Common myeloid progenitor, CD34-positive (primary cell): ENCODE results near the gene TECTA.

Source experiments
- CTCF ChIA-PET: fragments of 350-600 bp; sonication (Branson Sonifier 250); formaldehyde crosslinking; loops from one replicate; lab custom pipeline; 2021; ENCODE audit warnings: antibody characterized with exemption; lab: Charles Lee
- POLR2A ChIA-PET: fragments of 350-600 bp; sonication (Branson Sonifier 250); formaldehyde crosslinking; loops from one replicate; lab custom pipeline; 2021; ENCODE audit warnings: antibody characterized with exemption; lab: Charles Lee
- DNase-seq, 3 donors: peaks; one replicate each; pipeline versions ENCODE4 v3.0.0 to v3.0.0-alpha.2; 2013
- H3K27ac ChIP-seq, 2 experiments: 1 replicate in 1 of 2; 2 replicates in 1 of 2; pipeline ENCODE4 v1.7.0; 2013; ENCODE audit warnings: inconsistent platforms in 2 of 2, low read length in 2 of 2, mild to moderate bottlenecking in 2 of 2, low read depth in 1 of 2, moderate library complexity in 1 of 2; ENCODE audit not compliant: severe bottlenecking in 2 of 2, insufficient read depth in 1 of 2, poor library complexity in 1 of 2
- H3K27me3 ChIP-seq, 5 experiments: replicated peaks in 2 of 5; 1 replicate in 3 of 5; 2 replicates in 2 of 5; pipeline versions ENCODE4 v1.6.1 to v1.7.0; 2013; ENCODE audit warnings: low read length in 4 of 5, mild to moderate bottlenecking in 2 of 5, moderate library complexity in 2 of 5, inconsistent platforms in 1 of 5; ENCODE audit not compliant: insufficient read depth in 5 of 5, control insufficient read depth in 4 of 5
- H3K36me3 ChIP-seq, 4 experiments: 1 replicate in 2 of 4; 2 replicates in 2 of 4; pipeline versions ENCODE4 v1.6.1 to v1.7.0; 2013; ENCODE audit warnings: low read length in 3 of 4, control low read depth in 1 of 4, mild to moderate bottlenecking in 1 of 4; ENCODE audit not compliant: control insufficient read depth in 4 of 4, insufficient read depth in 4 of 4
- H3K4me1 ChIP-seq, 4 experiments: 1 replicate in 3 of 4; 2 replicates in 1 of 4; pipeline versions ENCODE4 v1.6.1 to v1.7.1; 2013; ENCODE audit warnings: low read length in 3 of 4, mild to moderate bottlenecking in 3 of 4, control low read depth in 1 of 4, inconsistent platforms in 1 of 4, moderate library complexity in 1 of 4; ENCODE audit not compliant: control insufficient read depth in 4 of 4, insufficient read depth in 4 of 4; ENCODE audit errors: control extremely low read depth in 1 of 4
- H3K4me3 ChIP-seq, 7 experiments: 1 replicate in 4 of 7; 2 replicates in 3 of 7; pipeline versions ENCODE4 v1.5.1 to v1.7.0; 2013; ENCODE audit warnings: mild to moderate bottlenecking in 7 of 7, low read length in 6 of 7, moderate library complexity in 6 of 7, inconsistent platforms in 2 of 7, low read depth in 2 of 7, control low read depth in 1 of 7; ENCODE audit not compliant: insufficient read depth in 4 of 7, control insufficient read depth in 1 of 7; ENCODE audit errors: extremely low read depth in 1 of 7
- H3K9me3 ChIP-seq, 5 experiments: 1 replicate in 4 of 5; 2 replicates in 1 of 5; pipeline versions ENCODE4 v1.6.1 to v1.7.1; 2013; ENCODE audit warnings: low read length in 4 of 5, mild to moderate bottlenecking in 2 of 5, inconsistent platforms in 1 of 5, low read depth in 1 of 5, moderate library complexity in 1 of 5; ENCODE audit not compliant: control insufficient read depth in 4 of 5, insufficient read depth in 2 of 5; ENCODE audit errors: control extremely low read depth in 1 of 5
- WGBS: methylation state at CpG from one replicate; pipeline ENCODE4 v1.1.5; 2013; ENCODE audit not compliant: insufficient coverage; 5-methylcytosine and 5-hydroxymethylcytosine counted together

Gene TECTA

DNA sequence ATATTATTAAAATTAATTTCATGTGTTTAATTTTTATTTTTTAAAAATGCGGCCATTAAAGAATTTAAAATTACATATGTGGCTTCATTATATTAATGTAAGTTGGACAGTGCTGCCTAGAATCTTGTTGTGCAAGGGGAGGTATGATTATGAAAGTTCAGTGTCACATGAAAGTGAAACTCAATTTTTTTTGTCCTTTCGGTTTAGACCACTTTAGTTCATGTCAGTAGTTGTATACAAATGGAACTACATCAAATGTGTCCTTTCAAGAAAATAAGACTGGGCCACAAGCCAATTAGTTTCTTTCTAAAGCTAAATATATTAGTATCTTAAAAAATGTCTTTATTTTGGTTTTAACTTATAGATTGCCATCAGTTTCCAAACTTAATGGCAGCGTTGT lies 41.4 kb upstream of the TECTA start:
- CTCF ChIA-PET: no interaction called here
- peaks cover 0 to 5% (median 0%) of the 10 kb centered on the region in 5 experiments for H3K9me3 ChIP-seq
- POLR2A ChIA-PET: no interaction called here

DNA sequence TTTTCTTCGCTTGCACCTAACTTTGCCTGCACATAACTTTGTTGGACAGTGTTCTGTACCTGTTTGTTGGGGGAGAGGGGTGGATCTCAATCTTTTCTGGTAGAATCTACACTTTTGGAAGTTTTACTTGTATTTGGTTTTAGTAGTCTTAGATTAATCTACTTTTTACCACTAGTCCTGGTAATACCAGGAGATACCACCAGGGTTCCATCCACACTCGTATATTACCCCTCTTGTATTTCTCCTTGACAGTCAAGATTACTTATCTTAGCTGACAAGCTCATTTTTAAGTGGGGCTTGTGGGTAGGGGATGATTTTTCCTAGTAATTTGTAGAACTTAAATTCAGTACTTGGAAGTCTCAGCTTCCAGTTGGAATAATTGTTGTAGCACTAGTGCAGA lies 37.3 kb upstream of the TECTA start:
- DNase-seq: peak in 2 of 3 donors; percentile 5 to 13
- Histone ChIP-seq H3K4me1 (no peaks in the 10 kb centered on the region), H3K9me3 (peaks cover 0 to 8% (median 0%) of the 10 kb centered on the region in 5 experiments), H3K4me3 (no peak overlapping the region), H3K27me3 (no peaks in the 10 kb centered on the region), H3K27ac (no peak overlapping the region), H3K36me3 (peaks cover 14 to 66% (median 19%) of the 10 kb centered on the region in 4 experiments)
- CTCF ChIA-PET: interaction anchor here (0.8 to 1.5 kb wide), 3 partner anchors 9 to 129 kb away, joined by 3 read pairs; no protein-coding TSS in a partner anchor
- POLR2A ChIA-PET: no interaction called here
- WGBS: no CpG with 5 or more reads among the region's 2 CpGs

More for the DNA sequence above, 41.4 kb upstream of the TECTA start:
- WGBS: 100% methylated on average over 1 of the region's 3 CpGs
- Histone ChIP-seq H3K4me1 (no peaks in the 10 kb centered on the region), H3K27me3 (no peaks in the 10 kb centered on the region), H3K36me3 (peaks cover 24 to 74% (median 29%) of the 10 kb centered on the region in 4 experiments), H3K27ac (no peak overlapping the region), H3K4me3 (no peak overlapping the region)
- no peak for DNase-seq

DNA sequence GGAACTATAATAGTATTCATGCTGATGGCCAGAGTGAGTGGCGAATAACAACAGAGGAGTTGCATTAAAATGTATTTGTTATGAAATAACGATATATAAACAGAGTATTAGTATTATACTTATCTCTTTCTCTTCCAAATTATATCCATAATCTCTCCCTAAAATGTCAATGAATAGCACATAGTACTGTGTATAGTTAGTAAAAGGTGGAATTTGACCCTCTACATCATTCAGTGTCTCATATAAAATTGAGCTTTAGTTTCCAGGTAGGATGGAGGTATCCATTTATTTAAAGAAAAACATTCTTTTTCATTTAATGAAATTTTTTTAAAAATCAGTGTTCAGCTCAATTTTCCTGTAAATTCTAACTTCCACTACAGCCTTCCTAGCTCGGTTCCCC lies 34.4 kb upstream of the TECTA start:
- no CpG with 5 or more reads among the region's 3 CpGs for WGBS
- ChIA-PET POLR2A (interaction anchor here (0.7 kb wide), 1 partner anchor 15 kb away, joined by 3 read pairs; no protein-coding TSS in a partner anchor), CTCF (interaction anchor here (0.6 to 1.0 kb wide), 2 partner anchors 8 to 1458 kb away, joined by 3 read pairs; no protein-coding TSS in a partner anchor)
- no peak for DNase-seq
- Histone ChIP-seq H3K9me3 (peaks cover 0 to 10% (median 0%) of the 10 kb centered on the region in 5 experiments), H3K27me3 (no peaks in the 10 kb centered on the region), H3K36me3 (peaks cover 15 to 61% (median 18%) of the 10 kb centered on the region in 4 experiments), H3K27ac (no peak overlapping the region), H3K4me1 (peaks cover 0 to 3% (median under 1%) of the 10 kb centered on the region in 4 experiments), H3K4me3 (no peak overlapping the region)

DNA sequence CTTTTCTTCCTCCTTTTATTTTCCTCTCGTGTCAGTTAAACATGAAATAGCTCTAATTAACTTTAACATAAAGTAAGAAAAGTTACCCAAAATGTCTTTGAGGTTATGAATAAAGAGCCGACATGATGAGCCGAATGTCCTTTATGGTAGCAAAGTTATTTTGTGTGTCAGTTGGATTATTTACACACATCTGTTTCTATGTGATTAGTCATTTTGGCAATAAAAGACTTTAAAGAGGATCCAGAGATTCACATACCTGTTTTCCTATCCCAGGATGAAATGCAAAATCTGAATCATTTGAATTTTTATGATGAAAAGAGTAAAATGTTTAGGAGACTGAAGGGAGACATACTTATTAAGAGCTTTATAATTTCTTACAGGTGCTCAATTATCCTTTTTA lies 34.0 kb upstream of the TECTA start:
- CTCF ChIA-PET: interaction anchor here (0.6 to 1.0 kb wide), 2 partner anchors 9 to 1458 kb away, joined by 3 read pairs; no protein-coding TSS in a partner anchor
- no CpG with 5 or more reads among the region's 3 CpGs for WGBS
- no peaks in the 10 kb centered on the region for H3K27me3 ChIP-seq
- peaks cover 0 to 6% (median 2%) of the 10 kb centered on the region in 4 experiments for H3K4me1 ChIP-seq
- peaks cover 15 to 60% (median 18%) of the 10 kb centered on the region in 4 experiments for H3K36me3 ChIP-seq
- H3K27ac ChIP-seq: no peak overlapping the region
- peaks cover 0 to 10% (median 0%) of the 10 kb centered on the region in 5 experiments for H3K9me3 ChIP-seq
- no peak for DNase-seq
- H3K4me3 ChIP-seq: no peak overlapping the region
- POLR2A ChIA-PET: interaction anchor here (0.7 kb wide), 1 partner anchor 14 kb away, joined by 3 read pairs; no protein-coding TSS in a partner anchor

DNA sequence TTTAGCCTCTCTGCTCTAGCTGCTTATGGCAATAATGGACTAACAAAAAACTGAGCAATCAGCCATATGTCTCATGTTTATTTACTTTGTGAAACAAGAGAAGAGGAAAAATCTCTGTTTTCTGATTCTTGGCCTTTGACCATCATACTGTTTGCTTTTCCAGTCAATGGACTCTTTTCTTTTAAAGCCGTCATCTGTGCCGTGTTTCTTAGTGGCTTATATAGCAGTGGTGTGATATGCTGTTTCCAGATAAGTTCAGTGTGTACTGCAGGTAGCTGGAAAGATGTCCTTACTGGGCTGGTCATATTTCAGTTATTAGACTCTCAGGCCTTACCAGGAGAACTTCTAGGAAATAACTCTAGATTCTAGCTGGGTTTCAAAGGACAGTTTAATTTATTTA lies 33.6 kb upstream of the TECTA start:
- H3K27me3 ChIP-seq: no peaks in the 10 kb centered on the region
- ChIA-PET CTCF (interaction anchor here (0.6 to 1.0 kb wide), 2 partner anchors 9 to 1459 kb away, joined by 3 read pairs; no protein-coding TSS in a partner anchor), POLR2A (interaction anchor here (0.7 kb wide), 1 partner anchor 14 kb away, joined by 3 read pairs; no protein-coding TSS in a partner anchor)
- H3K4me3 ChIP-seq: no peak overlapping the region
- H3K9me3 ChIP-seq: peaks cover 0 to 10% (median 0%) of the 10 kb centered on the region in 5 experiments
- peaks cover 0 to 6% (median 2%) of the 10 kb centered on the region in 4 experiments for H3K4me1 ChIP-seq
- DNase-seq: no peak
- H3K36me3 ChIP-seq: peaks cover 13 to 55% (median 16%) of the 10 kb centered on the region in 4 experiments
- H3K27ac ChIP-seq: no peak overlapping the region
- WGBS: no CpG with 5 or more reads among the region's 2 CpGs

DNA sequence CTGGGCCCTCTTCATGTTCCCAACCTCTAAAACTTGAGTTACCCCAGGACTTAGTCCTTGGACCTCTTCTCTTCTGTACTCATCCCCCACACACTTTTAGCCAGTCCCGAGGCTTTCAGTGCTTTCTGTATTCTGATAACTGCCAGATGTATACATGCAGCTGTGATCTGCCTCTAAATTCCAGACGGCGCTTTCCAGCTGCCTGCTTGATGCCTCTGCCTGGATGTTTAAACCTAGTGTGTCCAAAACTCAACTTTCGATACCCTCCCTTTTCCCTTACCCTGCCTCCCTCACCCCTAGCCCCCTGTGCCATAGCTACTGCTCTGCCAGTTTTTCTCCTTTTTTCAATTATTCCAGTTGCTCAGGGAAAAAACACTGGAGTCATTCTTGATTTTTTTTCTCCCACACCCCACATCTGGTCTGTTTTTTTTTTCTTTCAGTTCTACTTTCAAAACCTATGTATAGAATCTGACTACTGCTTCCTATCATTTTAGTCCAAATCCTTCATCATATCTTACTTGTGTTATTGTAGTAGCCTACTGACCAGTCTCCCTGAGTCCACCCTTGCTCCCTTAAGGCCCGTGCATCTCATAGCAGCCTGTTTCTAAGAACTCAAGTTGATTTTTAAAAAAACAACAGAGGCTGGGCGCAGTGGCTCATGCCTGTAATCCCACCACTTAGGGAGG lies 32.9 kb upstream of the TECTA start:
- 95% methylated on average over 5 of the region's 6 CpGs for WGBS
- ChIA-PET POLR2A (no interaction called here), CTCF (no interaction called here)
- Histone ChIP-seq H3K4me3 (no peak overlapping the region), H3K4me1 (peaks cover 0 to 6% (median 2%) of the 10 kb centered on the region in 4 experiments), H3K9me3 (peaks cover 0 to 10% (median 0%) of the 10 kb centered on the region in 5 experiments), H3K27ac (no peak overlapping the region), H3K27me3 (no peaks in the 10 kb centered on the region), H3K36me3 (peaks cover 8 to 51% (median 15%) of the 10 kb centered on the region in 4 experiments)
- DNase-seq: no peak

DNA sequence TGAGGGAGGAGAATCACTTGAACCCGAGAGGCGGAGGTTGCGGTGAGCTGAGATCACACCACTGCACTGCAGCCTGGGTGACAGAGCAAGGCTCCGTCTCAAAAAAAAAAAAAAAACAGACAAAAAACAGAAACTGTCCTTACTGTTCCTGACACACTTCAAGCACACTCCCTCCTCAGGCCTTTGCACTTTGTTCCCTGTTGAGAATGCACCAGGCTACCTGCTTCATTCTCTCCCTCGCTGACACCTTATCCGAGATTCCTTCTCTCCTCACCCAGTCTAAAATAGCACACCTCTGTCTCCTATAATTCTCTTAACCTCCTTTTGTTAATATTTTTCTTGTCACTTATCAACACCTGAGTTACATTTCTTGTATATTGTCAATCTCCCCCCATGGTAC lies 32.3 kb upstream of the TECTA start:
- POLR2A ChIA-PET: no interaction called here
- CTCF ChIA-PET: no interaction called here

More for the DNA sequence above, 32.3 kb upstream of the TECTA start:
- DNase-seq: no peak
- peaks cover 0 to 10% (median 0%) of the 10 kb centered on the region in 5 experiments for H3K9me3 ChIP-seq
- no peak overlapping the region for H3K4me3 ChIP-seq
- no peaks in the 10 kb centered on the region for H3K27me3 ChIP-seq
- 96% methylated on average over 5 of the region's 6 CpGs for WGBS
- H3K4me1 ChIP-seq: peaks cover 0 to 6% (median 2%) of the 10 kb centered on the region in 4 experiments
- H3K27ac ChIP-seq: no peak overlapping the region
- H3K36me3 ChIP-seq: peaks cover 8 to 44% (median 13%) of the 10 kb centered on the region in 4 experiments
